GM18505 (cell line): ENCODE results near the gene PRDM16.

Experiments used
- ATAC-seq: cut with Tn5 transposase; IDR thresholded peaks from one replicate; pipeline ENCODE4 v1.9.1; 2021; ENCODE audit not compliant: unreplicated experiment
- POLR2A ChIP-seq: IDR thresholded peaks from 4 replicates; pipeline ENCODE4 v1.6.1; 2011; ENCODE audit warnings: borderline replicate concordance; ENCODE audit not compliant: insufficient read depth, insufficient read length; ENCODE audit errors: extremely low read depth

PRDM16 gene

DNA sequence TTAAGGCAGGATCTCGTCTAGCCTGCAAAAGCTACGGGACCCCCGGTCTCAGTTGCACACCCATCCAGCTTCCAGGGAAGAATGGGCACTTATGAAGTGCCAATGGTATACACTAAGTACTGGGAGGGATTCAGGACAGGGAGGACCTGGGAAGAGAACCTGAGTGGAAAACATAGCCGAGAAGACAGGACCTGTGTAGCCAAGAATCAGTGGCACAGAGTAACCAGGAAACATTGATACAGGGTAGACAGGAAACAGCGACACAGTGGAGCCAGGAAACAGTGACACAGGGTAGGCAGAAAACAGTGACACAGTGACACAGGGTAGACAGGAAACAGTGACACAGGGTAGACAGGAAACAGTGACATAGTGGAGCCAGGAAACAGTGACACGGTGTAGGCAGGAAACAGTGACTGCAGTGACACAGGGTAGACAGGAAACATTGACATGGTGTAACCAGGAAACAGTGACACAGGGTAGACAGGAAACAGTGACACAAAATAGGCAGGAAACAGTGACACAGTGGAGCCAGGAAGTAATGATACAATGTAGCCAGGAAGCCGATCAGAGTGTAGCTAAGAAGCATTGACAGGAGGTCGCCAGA lies 247.4 kb downstream of the PRDM16 start:
- ATAC-seq, result no peak
- no peak for TF ChIP-seq POLR2A

- TF ChIP-seq POLR2A, result no peak
- ATAC-seq, result no peak
Observed at GRCh38 chr1:3317456-3317855, 248.5 kb downstream of the PRDM16 start.

DNA sequence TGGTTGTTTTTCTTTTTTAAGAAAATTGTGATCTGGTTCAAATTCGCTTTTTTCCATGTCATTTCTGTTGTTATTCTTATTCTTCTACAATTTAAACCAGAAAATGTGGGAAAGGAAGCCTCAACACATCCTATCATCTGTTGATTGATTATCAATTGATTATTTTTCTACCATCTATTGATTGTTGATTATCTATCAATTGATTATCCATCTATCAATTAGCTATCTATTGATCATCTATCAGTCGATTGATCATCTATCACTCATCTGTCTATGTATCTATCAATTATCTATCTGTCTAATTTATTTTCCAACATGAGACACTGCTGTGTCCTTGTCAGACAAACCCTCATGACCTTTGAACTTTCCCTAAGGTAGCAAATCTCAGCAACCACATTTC lies 249.3 kb downstream of the PRDM16 start:
- no peak for ATAC-seq
- no peak for TF ChIP-seq POLR2A

GRCh38 chr1:3319874-3320245 lies 250.9 kb downstream of the PRDM16 start:
- no peak for TF ChIP-seq POLR2A
- ATAC-seq, result no peak

DNA sequence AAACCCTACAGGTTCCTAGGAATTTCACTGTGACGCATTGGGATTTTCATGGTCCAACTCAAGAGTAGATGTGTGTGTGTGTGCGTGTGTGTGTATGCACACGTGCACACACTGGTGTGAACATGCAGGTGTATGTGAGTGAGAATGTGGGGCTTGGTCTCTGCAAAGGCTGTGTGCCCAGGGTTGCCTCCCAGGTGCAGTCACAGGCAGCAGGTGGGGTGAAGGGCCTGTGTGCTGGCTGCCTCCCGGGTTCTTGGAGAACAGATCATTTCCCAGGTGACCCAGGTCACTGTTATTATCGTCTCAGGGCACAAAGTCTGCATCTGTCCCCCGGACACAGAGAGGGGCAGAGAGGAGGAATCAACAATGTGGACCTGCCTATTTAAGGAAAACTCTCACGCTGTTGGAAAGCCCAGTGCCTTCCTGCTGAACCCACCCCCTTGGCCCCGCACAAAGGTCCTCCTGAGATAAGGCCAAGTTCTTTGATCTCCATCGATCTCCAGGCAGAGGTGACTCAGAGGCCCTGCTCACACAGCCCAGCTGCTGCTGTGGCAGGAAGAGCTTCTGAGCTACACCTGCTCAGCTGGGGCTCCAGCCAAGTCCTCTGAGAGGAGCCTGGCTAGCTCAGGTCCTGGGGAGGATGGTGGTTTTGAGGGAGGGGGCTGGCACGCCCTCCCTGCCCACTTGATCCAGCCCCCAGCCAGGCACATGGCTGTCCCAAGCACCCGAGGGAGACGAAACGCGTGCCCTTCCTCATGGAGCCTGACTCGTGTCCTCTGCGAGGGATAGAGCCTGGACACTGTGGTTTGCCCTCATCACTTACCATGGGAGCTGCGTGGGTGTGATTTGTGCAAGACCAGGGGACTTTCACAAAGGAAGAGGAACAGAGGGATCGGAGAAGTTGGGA lies 251.5 kb downstream of the PRDM16 start:
- no peak for TF ChIP-seq POLR2A
- ATAC-seq, result no peak

DNA sequence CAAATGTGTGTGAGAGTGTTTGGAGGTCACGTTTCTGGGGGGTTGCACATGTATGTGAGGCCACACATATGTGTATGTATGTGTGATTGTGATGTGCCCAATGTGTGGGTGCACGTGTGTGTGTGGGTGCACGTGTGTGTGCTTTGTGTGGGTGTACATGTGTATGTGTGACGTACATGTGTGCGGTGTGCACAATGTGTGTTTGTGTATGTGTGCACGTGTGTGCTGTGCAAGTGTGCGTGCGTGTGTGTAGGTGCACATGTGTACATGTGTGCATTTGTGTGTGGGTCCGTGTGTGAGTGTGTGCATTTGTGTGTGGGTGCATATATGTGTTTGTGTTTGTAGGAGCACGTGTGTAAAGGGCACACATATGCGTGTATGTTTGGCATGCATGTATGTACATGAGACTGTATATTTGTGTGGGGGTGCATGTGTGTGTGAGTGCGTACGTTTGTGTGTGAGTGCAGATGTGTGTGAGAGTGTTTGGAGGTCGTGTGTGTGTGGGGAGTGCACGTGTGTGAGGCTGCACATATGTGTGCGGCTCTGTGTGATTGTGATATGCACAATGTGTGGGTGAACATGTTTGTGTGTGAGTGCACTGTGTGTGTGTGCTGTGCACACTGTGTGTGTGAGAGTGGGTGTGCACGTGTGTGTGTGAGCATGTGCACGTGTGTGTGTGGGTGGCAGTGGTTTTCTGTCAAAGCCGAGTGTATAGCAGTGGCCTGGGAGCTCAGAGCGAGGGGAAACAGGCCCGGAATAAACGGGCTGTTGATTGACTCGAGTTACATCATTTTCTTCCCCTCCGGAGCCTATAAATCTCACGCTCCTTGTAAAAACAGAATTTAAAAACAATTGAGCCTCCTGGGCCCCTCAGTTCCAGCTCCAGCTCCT lies 252.8 kb downstream of the PRDM16 start:
- TF ChIP-seq POLR2A, result no peak
- no peak for ATAC-seq

GRCh38 chr1:3322450-3323020 lies 253.5 kb downstream of the PRDM16 start:
- TF ChIP-seq POLR2A, result no peak
- no peak for ATAC-seq

DNA sequence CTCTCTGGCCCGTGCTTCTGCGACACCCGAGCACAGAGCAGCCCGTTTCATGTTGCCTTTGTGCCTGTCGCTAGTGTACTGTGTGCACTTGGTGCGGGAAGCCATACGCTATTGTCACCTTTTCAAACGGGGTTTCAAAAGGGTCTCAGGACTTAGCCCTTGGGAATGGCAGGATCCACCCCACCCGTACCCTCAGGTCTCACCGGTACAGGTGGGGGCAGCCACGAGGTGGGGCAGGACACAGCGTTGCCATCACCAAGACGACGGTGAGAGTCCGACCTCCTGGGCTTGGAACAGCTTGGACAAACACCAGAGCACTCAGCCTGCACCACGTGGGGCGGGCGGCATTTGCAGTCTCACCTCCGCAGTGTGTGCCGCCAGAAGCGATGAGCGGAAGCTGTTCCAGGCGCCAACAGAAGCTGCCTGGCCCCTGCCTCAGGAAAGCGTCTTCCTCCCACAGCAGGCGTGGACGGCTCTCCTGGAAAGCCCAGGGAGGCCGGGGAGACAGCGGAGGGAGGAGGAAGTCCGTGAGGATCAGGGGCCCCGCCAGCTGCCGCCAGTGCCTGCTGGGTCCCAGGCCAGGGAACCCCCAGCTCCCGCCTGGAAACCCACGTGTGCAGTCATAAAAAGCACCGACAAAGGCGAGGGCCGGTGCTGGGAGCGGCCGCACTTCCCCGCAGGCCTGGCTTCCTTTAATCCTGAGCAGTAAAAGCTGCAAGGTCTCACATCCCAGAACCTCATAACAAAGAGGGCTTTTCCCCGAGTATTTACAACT lies 254.2 kb downstream of the PRDM16 start:
- no peak for ATAC-seq

DNA sequence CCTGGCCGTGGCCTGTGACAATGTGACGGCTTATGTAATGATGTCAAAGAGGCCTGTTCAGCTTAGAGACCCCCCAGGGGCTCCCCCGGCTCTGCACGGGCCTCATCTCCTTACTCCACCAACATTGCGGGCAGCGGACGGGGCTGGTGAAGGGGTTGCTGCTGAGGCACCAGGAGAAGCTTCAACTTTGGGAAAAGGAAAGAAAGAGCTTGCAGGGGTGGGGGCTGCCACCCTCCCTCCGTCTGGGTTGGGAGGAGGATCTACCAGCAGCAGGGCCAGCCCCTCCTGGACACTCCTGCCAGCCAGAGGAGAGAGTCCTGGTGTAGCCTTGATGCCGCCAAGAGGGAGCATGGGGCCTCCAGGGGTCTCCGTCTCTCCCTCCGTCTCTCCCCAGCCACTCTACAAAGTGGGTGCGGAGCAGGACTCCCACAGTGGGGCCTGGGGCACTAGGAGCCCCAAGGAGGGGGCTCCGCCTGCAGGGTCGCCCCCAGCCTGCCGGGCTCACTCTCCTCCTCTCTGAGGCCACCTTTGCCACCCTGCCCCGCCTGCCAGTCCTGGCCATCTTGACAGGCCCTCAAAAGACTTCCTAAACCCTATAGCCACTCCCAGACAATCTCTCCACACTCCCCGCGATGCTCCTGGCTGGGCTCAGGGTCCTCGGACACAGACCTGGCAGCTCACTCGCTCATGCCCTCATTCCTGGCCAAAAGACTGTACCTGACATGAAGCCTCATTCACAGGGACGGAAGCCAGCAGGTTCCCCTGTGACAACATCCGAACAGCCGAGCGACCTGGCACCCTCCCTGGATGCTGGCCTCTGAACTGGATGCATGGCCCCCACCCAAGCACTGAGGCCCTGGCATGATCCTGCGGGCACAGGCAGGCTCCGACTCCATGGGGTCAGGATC lies 255.0 kb downstream of the PRDM16 start:
- ATAC-seq, result no peak
- no peak for TF ChIP-seq POLR2A

More for the DNA sequence above, 254.2 kb downstream of the PRDM16 start:
- no peak for TF ChIP-seq POLR2A

DNA sequence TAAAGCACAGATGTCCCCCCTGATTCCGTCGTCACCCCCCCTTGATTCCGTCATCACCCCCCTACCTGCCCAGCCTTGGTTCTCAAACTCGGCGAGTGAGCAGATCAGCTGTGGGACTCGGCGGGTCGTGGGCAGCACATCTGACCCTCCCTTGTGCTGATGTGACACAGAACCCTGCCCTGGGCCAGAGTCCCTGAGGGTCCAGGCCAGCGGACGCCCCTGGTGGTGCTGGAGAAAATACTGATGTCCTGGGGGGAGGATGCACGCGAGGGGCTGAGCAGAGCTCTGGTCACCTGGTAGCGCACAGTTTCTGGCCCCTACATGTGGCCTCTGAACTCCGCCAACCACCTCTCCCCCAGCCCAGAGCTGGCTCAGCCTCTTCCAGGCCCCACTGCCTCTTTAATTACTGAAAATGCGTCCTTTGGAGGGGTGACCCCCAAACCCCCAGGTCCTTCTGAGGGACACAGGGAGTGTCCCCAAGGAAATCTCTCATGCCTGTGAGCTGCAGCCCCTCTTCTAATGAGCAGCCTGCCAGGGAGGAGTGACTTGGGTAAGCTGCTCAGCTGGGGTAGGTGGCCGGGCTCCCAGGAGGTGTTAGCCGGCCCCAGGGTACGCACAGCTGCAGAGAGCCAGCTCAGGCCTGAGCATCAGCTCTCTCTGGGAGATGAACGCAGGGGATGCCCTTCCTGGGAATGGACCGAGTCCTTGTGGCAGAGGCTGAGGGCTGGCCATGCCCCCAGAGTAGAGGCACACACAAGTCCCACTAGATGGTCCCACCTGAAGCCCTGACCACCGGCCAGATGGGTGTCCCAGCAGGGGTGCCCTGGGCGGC lies 255.9 kb downstream of the PRDM16 start:
- TF ChIP-seq POLR2A, result no peak
- no peak for ATAC-seq
